HG03175 (cell line): Measurements from ENCODE around the gene CXCL8.

Source experiments
- ATAC-seq: cut with Tn5 transposase; IDR thresholded peaks from one replicate; pipeline ENCODE4 v1.9.1; 2021; ENCODE audit warnings: mild to moderate bottlenecking, moderate library complexity; ENCODE audit not compliant: unreplicated experiment

The CXCL8 gene

DNA sequence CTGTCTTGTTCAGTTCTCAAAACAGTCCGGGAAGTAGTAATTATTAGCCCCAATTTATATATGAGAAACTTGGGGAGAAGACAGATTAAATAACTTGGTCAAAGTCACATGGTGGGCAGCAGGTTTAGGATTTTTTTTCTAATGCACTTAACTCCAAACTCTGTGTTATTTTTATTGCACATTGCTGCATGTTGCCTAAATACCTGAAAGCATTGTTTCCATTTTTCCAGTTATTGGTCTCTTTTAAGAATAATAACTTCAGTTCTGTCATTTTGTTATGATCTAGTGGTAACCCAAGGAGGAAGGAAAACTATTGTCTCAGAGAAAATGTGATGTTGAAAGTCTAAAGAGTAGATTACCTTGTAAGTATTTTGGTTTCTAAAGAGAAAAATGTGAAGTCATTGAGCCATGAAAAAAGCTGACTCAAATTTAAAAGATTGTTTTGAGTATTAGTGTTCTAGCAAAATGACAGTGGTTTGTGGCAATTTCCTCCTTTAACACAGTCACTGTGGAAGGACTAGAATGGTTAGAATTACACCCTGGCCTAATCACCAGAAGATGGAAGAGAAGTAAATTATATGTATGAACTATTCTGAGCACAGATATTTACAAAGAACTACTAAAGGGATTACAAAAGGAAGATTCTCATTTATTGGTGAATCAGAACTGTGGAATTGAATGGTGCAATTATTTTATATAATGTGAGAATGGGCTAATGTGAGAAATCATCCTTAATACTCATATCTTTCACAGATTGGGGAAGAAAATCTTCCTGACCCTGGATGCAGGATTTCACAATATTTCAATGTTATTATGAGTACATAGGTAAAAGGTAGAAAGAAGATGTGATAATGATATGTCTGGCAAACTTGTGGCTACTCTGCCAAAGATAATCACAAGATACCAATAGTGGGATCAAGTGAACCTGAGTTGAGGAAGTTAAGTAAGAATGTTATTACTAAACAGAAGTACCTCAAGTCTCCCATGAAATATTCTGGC is 21.7 kb upstream of the CXCL8 start:
- peak; percentile 92 for ATAC-seq

DNA sequence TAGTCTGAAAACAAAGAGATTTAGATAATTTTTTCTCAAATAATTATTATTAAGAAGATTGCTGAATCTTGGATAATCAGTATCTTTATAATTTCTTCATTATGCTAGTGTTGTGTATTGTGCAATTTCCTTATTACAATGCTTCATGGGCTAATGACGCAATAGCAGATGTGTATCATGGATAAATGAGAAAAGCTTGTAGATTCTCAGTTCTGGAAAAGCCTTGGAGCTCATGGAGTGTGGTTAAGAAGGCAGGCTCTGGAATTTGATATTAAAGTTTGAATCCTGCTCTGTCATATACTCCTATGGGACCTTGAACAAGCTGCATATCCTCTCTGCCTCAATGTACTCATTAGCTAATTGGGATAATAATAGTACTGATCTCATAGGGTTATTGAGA is 18.9 kb upstream of the CXCL8 start:
- ATAC-seq: no peak

GRCh38 chr4:73721909-73722308 is 18.5 kb upstream of the CXCL8 start:
- no peak for ATAC-seq

DNA sequence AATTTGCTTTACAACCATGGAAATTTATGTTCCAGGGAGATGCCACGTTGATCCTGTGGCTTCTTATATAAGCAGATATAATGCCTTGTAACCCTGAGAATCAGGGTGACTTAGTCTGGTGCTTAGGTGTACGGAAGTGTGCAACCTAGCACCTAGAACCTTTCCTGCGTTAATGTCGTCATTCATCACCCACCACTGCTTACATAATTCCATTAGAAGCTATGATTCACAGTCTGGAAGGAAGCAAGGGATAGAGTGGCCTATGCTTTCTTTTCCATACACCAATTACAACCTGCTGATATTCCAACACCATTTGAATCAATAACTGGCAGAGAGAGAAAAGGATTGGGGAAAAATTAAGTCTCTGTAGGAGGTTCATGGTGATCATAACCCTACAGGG is 17.3 kb upstream of the CXCL8 start:
- no peak for ATAC-seq

GRCh38 chr4:73723928-73724327 is 16.4 kb upstream of the CXCL8 start:
- no peak for ATAC-seq

DNA sequence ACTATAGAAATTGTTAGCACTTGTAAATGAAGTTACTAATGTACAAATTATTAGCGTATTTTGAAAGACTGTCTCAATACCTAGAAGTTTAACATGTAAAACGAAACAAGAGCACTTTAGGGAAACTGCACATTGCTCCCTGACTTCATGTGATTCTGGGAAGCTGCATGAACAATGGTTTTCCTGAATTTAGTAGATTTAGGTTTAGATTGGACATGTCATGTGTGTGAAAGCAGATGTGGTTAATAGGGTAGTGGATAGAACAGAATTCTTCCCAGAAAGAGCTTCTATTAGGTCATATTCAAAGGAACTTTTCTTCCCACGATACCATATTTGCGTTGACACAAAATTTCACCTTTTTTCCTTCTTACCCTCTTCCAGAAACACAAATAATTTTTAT is 14.9 kb upstream of the CXCL8 start:
- no peak for ATAC-seq

DNA sequence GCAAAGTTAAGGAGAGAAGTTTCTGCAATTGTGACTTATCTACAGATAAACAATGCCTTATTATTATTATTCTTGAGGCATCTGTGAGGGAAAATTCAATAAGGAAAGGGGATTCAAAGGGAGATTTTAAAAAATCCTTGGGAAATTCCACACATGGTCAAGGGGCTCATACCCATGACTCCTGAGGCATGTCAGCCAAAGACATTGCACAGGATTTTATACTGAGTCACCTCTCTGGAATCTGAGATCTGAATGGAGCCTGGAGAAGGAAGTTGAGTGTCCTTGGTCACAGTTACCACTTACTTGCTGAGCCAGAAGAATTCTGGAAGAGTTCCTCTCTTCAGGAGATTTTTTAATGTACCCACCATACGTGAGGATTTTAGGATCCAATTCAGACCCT is 14.4 kb upstream of the CXCL8 start:
- ATAC-seq: no peak

DNA sequence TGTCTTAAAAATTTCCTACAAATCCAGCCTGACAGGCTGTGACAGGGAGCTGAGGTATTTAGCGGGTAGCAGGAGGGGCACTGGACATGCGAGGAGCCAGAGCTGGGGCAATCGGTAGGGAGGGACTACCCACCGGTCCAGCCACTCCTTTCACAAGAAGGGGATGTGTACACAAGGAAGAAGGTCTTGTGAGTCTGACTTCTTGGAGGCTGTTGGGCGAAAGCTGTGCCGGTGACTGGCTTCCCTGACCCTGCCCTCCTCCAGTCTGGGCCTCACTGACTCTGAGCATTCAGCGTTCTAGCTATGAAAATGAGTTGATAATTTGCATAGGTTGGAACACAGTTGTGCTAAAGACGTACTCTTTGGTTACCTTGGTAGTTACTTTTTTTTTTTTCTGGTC is 12.7 kb upstream of the CXCL8 start:
- peak; percentile 43 for ATAC-seq

DNA sequence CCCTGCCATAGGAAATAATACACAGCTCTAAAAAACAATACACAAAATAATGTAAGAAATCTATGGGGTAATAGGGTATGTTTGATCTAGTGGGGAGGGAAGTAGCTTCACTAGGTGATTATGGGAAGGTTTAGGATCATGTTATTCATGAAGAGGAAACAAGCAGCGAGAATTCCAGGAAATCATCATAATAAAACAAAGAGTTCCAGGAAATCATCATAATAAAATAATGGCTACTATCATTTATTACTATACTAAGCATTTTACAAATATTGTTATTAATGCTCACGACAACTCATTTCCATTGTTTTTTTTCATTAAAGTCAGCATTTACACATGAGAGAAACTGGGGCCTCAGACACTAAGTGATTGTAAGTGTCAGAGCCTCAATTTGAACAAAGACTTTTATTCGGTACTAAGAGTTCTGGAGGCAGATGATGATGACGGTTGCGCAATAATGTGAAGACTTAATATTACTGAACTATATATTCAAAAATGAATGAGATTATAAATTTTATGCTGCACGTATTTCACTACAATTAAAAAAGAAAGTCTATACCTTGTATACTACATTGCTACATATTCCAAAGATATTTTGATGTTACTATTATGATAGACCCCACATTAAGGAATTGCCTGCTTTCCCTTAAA is 12.2 kb upstream of the CXCL8 start:
- no peak for ATAC-seq

GRCh38 chr4:73729534-73730165 is 10.7 kb upstream of the CXCL8 start:
- ATAC-seq: peak; percentile 66

DNA sequence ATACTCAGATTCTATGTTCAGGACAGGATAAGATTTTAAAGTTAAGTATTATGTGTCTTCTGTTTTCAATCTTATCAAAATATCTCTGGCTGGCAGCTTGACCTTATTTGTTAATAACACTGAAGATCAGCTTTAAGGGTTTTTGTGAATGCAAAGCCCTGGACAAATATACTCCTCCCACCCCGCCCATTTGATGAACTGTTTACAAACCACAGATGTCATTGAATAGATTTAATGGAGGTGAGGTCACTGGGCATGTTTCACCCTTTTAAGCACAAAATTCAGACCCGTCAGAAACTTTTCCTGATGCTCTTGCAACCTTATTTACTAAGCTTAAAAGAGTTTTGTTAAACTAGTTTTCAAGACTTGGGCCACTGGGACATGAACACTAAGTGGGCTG is 10.1 kb upstream of the CXCL8 start:
- ATAC-seq: no peak

- ATAC-seq: no peak
These were observed 9.5 kb upstream of the CXCL8 start for GRCh38 chr4:73730867-73731266.

GRCh38 chr4:73731968-73732610 is 8.3 kb upstream of the CXCL8 start:
- no peak for ATAC-seq

GRCh38 chr4:73732759-73733431 is 7.5 kb upstream of the CXCL8 start:
- no peak for ATAC-seq

GRCh38 chr4:73734530-73735001 is 5.8 kb upstream of the CXCL8 start:
- no peak for ATAC-seq

- peak; percentile 92 for ATAC-seq
These were observed 5.1 kb upstream of the CXCL8 start for GRCh38 chr4:73735231-73735630.

GRCh38 chr4:73741031-73741749 is 821 bp downstream of the CXCL8 start:
- ATAC-seq: no peak

GRCh38 chr4:73741750-73742489 is 1.6 kb downstream of the CXCL8 start:
- no peak for ATAC-seq

- no peak for ATAC-seq
These were observed 2.3 kb downstream of the CXCL8 start for GRCh38 chr4:73742490-73743160.
